ENCODE data around the gene RBM45.

The RBM45 gene

GRCh38 chr2:178160601-178161000 is 48.4 kb downstream of the RBM45 start:
- no peak for DNase-seq (ENCODE audit: low read depth)

- peak; percentile 20 for DNase-seq (ENCODE audit: low read depth)
Measured at GRCh38 chr2:178163395-178163794, 51.2 kb downstream of the RBM45 start.

GRCh38 chr2:178163911-178164310 is 51.7 kb downstream of the RBM45 start:
- DNase-seq (ENCODE audit: low read depth) = no peak

DNA sequence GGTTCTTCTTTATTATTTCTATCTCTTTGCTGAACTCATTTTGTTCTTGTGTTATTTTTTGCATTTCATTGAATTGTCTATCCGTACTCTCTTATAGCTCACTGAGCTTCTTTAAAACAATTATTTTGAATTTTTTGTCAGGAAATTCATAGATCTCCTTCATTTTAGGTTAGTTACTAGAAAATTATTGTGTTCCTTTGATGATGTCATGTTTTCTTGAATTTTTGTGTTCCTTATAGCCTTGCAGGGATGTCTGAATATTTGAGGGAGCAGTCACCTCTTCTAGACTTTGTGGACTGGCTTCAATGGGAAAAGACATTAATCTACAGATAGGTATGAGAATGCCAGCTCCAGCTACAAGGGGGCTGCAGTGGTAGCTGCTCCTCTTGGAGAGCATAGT is 61.4 kb downstream of the RBM45 start:
- no peak for DNase-seq (ENCODE audit: low read depth)

GRCh38 chr2:178177066-178177679 is 64.9 kb downstream of the RBM45 start:
- DNase-seq (ENCODE audit: low read depth) = peak; percentile 49
